IPS-20b (cell line): ENCODE data around the gene EPHB1.

Source experiments
- H3K27ac ChIP-seq: one replicate; pipeline ENCODE4 v1.5.1; 2013; ENCODE audit warnings: low read length
- H3K27me3 ChIP-seq: 2 replicates; pipeline ENCODE4 v1.6.1; 2013; ENCODE audit warnings: mild to moderate bottlenecking, low read length, inconsistent platforms; ENCODE audit not compliant: insufficient read depth
- H3K36me3 ChIP-seq: 2 replicates; pipeline ENCODE4 v1.6.1; 2013; ENCODE audit warnings: low read depth, mild to moderate bottlenecking, inconsistent platforms, low read length, moderate library complexity; ENCODE audit not compliant: insufficient read depth
- H3K4me1 ChIP-seq: 2 replicates; pipeline ENCODE4 v1.6.1; 2013; ENCODE audit warnings: mild to moderate bottlenecking, control low read depth, inconsistent platforms, low read length, moderate library complexity; ENCODE audit not compliant: insufficient read depth
- H3K4me3 ChIP-seq: 2 replicates; pipeline ENCODE4 v1.5.1; 2013; ENCODE audit warnings: mild to moderate bottlenecking, low read length, inconsistent platforms
- H3K9ac ChIP-seq: 2 replicates; pipeline ENCODE4 v1.6.1; 2013; ENCODE audit warnings: low read depth, mild to moderate bottlenecking, inconsistent platforms, low read length, moderate library complexity
- H3K9me3 ChIP-seq: 2 replicates; pipeline ENCODE4 v1.6.1; 2013; ENCODE audit warnings: mild to moderate bottlenecking, low read depth, low read length, inconsistent platforms; ENCODE audit not compliant: insufficient read depth

Gene EPHB1

GRCh38 chr3:135145581-135145980 lies 350.5 kb downstream of the EPHB1 start:
- H3K27me3 ChIP-seq: no peaks in the 10 kb centered on the region
- no peak overlapping the region for H3K27ac ChIP-seq
- no peak overlapping the region for H3K9ac ChIP-seq
- H3K4me3 ChIP-seq: no peak overlapping the region
- no peaks in the 10 kb centered on the region for H3K9me3 ChIP-seq
- no peaks in the 10 kb centered on the region for H3K4me1 ChIP-seq
- H3K36me3 ChIP-seq: no peaks in the 10 kb centered on the region

- Histone ChIP-seq H3K27ac (no peak overlapping the region), H3K4me1 (no peaks in the 10 kb centered on the region), H3K4me3 (no peak overlapping the region), H3K9me3 (no peaks in the 10 kb centered on the region), H3K9ac (no peak overlapping the region), H3K36me3 (no peaks in the 10 kb centered on the region), H3K27me3 (no peaks in the 10 kb centered on the region)
Observed at GRCh38 chr3:135147657-135148056, 352.6 kb downstream of the EPHB1 start.

GRCh38 chr3:135148398-135149020 lies 353.4 kb downstream of the EPHB1 start:
- Histone ChIP-seq H3K27me3 (no peaks in the 10 kb centered on the region), H3K4me1 (no peaks in the 10 kb centered on the region), H3K36me3 (no peaks in the 10 kb centered on the region), H3K9ac (no peak overlapping the region), H3K9me3 (no peaks in the 10 kb centered on the region), H3K4me3 (no peak overlapping the region), H3K27ac (no peak overlapping the region)

- no peak overlapping the region for H3K4me3 ChIP-seq
- H3K27ac ChIP-seq: no peak overlapping the region
- H3K9me3 ChIP-seq: no peaks in the 10 kb centered on the region
- no peaks in the 10 kb centered on the region for H3K36me3 ChIP-seq
- no peak overlapping the region for H3K9ac ChIP-seq
- no peaks in the 10 kb centered on the region for H3K4me1 ChIP-seq
- no peaks in the 10 kb centered on the region for H3K27me3 ChIP-seq
Observed at GRCh38 chr3:135149707-135150681, 354.9 kb downstream of the EPHB1 start.

GRCh38 chr3:135154186-135154585 lies 359.1 kb downstream of the EPHB1 start:
- H3K27me3 ChIP-seq: no peaks in the 10 kb centered on the region
- no peaks in the 10 kb centered on the region for H3K9me3 ChIP-seq
- no peaks in the 10 kb centered on the region for H3K36me3 ChIP-seq
- H3K4me3 ChIP-seq: no peak overlapping the region
- no peak overlapping the region for H3K9ac ChIP-seq
- no peaks in the 10 kb centered on the region for H3K4me1 ChIP-seq
- no peak overlapping the region for H3K27ac ChIP-seq

GRCh38 chr3:135155228-135155627 lies 360.2 kb downstream of the EPHB1 start:
- no peaks in the 10 kb centered on the region for H3K27me3 ChIP-seq
- H3K36me3 ChIP-seq: no peaks in the 10 kb centered on the region
- peaks cover 5% of the 10 kb centered on the region for H3K4me1 ChIP-seq
- no peak overlapping the region for H3K9ac ChIP-seq
- H3K27ac ChIP-seq: no peak overlapping the region
- no peak overlapping the region for H3K4me3 ChIP-seq
- no peaks in the 10 kb centered on the region for H3K9me3 ChIP-seq

- H3K27me3 ChIP-seq: no peaks in the 10 kb centered on the region
- H3K4me1 ChIP-seq: peaks cover 10% of the 10 kb centered on the region
- H3K4me3 ChIP-seq: no peak overlapping the region
- H3K36me3 ChIP-seq: no peaks in the 10 kb centered on the region
- no peak overlapping the region for H3K27ac ChIP-seq
- H3K9ac ChIP-seq: no peak overlapping the region
- no peaks in the 10 kb centered on the region for H3K9me3 ChIP-seq
Observed at GRCh38 chr3:135155791-135156190, 360.7 kb downstream of the EPHB1 start.

GRCh38 chr3:135157045-135157740 lies 362.1 kb downstream of the EPHB1 start:
- H3K27ac ChIP-seq: no peak overlapping the region
- no peaks in the 10 kb centered on the region for H3K9me3 ChIP-seq

GRCh38 chr3:135158520-135158919 lies 363.5 kb downstream of the EPHB1 start:
- no peaks in the 10 kb centered on the region for H3K27me3 ChIP-seq
- H3K27ac ChIP-seq: no peak overlapping the region
- no peaks in the 10 kb centered on the region for H3K36me3 ChIP-seq
- H3K4me1 ChIP-seq: peaks cover 19% of the 10 kb centered on the region
- no peak overlapping the region for H3K4me3 ChIP-seq
- no peaks in the 10 kb centered on the region for H3K9me3 ChIP-seq
- no peak overlapping the region for H3K9ac ChIP-seq

More at GRCh38 chr3:135157045-135157740, 362.1 kb downstream of the EPHB1 start:
- Histone ChIP-seq H3K9ac (no peak overlapping the region), H3K36me3 (no peaks in the 10 kb centered on the region), H3K27me3 (no peaks in the 10 kb centered on the region), H3K4me1 (peaks cover 19% of the 10 kb centered on the region), H3K4me3 (no peak overlapping the region)

- H3K27me3 ChIP-seq: no peaks in the 10 kb centered on the region
- peaks cover 19% of the 10 kb centered on the region for H3K4me1 ChIP-seq
- no peak overlapping the region for H3K9ac ChIP-seq
- H3K9me3 ChIP-seq: no peaks in the 10 kb centered on the region
- H3K36me3 ChIP-seq: no peaks in the 10 kb centered on the region
- H3K27ac ChIP-seq: no peak overlapping the region
- no peak overlapping the region for H3K4me3 ChIP-seq
Observed at GRCh38 chr3:135159681-135160247, 364.7 kb downstream of the EPHB1 start.

GRCh38 chr3:135161425-135161824 lies 366.4 kb downstream of the EPHB1 start:
- Histone ChIP-seq H3K4me3 (no peak overlapping the region), H3K27me3 (no peaks in the 10 kb centered on the region), H3K9ac (no peak overlapping the region), H3K27ac (no peak overlapping the region), H3K9me3 (no peaks in the 10 kb centered on the region), H3K36me3 (no peaks in the 10 kb centered on the region), H3K4me1 (peaks cover 19% of the 10 kb centered on the region)
